Ishikawa (cell line): ENCODE data around the gene NADK.

ENCODE experiments used
- CEBPB ChIP-seq: IDR thresholded peaks from 2 replicates; pipeline ENCODE4 v1.6.1; 2012
- CREB1 ChIP-seq: IDR thresholded peaks from 2 replicates; pipeline ENCODE4 v1.6.1; 2012; ENCODE audit warnings: low read depth
- EGR1 ChIP-seq: IDR thresholded peaks from 2 replicates; pipeline ENCODE4 v1.6.1; 2012
- EP300 ChIP-seq: IDR thresholded peaks from 2 replicates; pipeline ENCODE4 v1.6.1; 2012; ENCODE audit warnings: borderline replicate concordance
- FOXM1 ChIP-seq: IDR thresholded peaks from 2 replicates; pipeline ENCODE4 v1.6.1; 2012; ENCODE audit warnings: low read depth, borderline replicate concordance
- MAX ChIP-seq: IDR thresholded peaks from 2 replicates; pipeline ENCODE4 v1.6.1; 2012
- RAD21 ChIP-seq: IDR thresholded peaks from 2 replicates; pipeline ENCODE4 v1.6.1; 2012; ENCODE audit warnings: low read depth
- REST ChIP-seq: IDR thresholded peaks from 2 replicates; pipeline ENCODE4 v1.6.1; 2012; ENCODE audit warnings: low read depth, mild to moderate bottlenecking
- TAF1 ChIP-seq: IDR thresholded peaks from 2 replicates; pipeline ENCODE4 v1.6.1; 2012; ENCODE audit warnings: low read depth, mild to moderate bottlenecking
- TEAD4 ChIP-seq: IDR thresholded peaks from 2 replicates; pipeline ENCODE4 v1.6.1; 2012
- YY1 ChIP-seq: IDR thresholded peaks from 2 replicates; pipeline ENCODE4 v1.6.1; 2012; ENCODE audit warnings: low read depth
- ZBTB7A ChIP-seq: IDR thresholded peaks from 2 replicates; pipeline ENCODE4 v1.6.1; 2012; ENCODE audit warnings: low read depth

- no peak for TF ChIP-seq ZBTB7A
- no peak for TF ChIP-seq CEBPB
- TF ChIP-seq REST = no peak
- TF ChIP-seq MAX = no peak
- TF ChIP-seq CREB1 = no peak
- no peak for TF ChIP-seq EP300
- no peak for TF ChIP-seq EGR1
- no peak for TF ChIP-seq FOXM1
- TF ChIP-seq YY1 = no peak
- TF ChIP-seq RAD21 = no peak
- TF ChIP-seq TAF1 = no peak
- TF ChIP-seq TEAD4 = no peak
Observed at GRCh38 chr1:1753607-1754005, 24.7 kb downstream of the NADK start.
